Uterus (tissue), 4 donors: ENCODE data around the gene SUFU. TPM values are rescaled to one million over a fixed set of nuclear protein-coding genes. Genes with fewer than 3 reads are reported as not detected.
A peak's percentile ranks its signal among the peaks of the same experiment; 100 is the strongest.

Experiments
- DNase-seq, 2 donors: peaks; one replicate each; pipeline ENCODE4 v3.0.0-alpha.2; 2019 to 2020
- H3K27ac ChIP-seq, 2 donors: fragments of 200-600 bp; sonication (generic); 1 replicate in 1 of 2; 2 replicates in 1 of 2; pipeline ENCODE4 v1.5.1; 2016 to 2018
- H3K27me3 ChIP-seq, 2 donors: fragments of 200-600 bp; sonication (generic); one replicate each; pipeline ENCODE4 v1.5.1; 2018 to 2019; ENCODE audit warnings: control low read depth in 1 of 2
- H3K36me3 ChIP-seq, 2 donors: fragments of 200-600 bp; sonication (generic); one replicate each; pipeline ENCODE4 v1.5.1; 2019; ENCODE audit warnings: control low read depth in 1 of 2
- H3K4me1 ChIP-seq, 2 donors: fragments of 200-600 bp; sonication (generic); one replicate each; pipeline ENCODE4 v1.5.1; 2018 to 2019; ENCODE audit warnings: control low read depth in 1 of 2
- H3K4me3 ChIP-seq, 2 donors: fragments of 200-600 bp; sonication (generic); 1 replicate in 1 of 2; 2 replicates in 1 of 2; pipeline ENCODE4 v1.5.1; 2018 to 2019; ENCODE audit warnings: mild to moderate bottlenecking in 1 of 2
- H3K9me3 ChIP-seq, 2 donors: fragments of 200-600 bp; sonication (generic); one replicate each; pipeline ENCODE4 v1.5.1; 2019; ENCODE audit warnings: control low read depth in 1 of 2
- CTCF ChIP-seq, 4 experiments: fragments of 200-600 bp in 2 of 4; fragments of 450-650 bp in 2 of 4; sonication (generic) in 2 of 4; IDR thresholded peaks; one replicate each; pipeline ENCODE4 v1.5.1; 2016 to 2019; ENCODE audit warnings: antibody characterized with exemption in 4 of 4, mild to moderate bottlenecking in 2 of 4, moderate library complexity in 1 of 4
- POLR2A ChIP-seq, 2 donors: fragments of 450-650 bp; IDR thresholded peaks; one replicate each; pipeline ENCODE4 v1.6.1; 2016; ENCODE audit warnings: antibody characterized with exemption in 2 of 2, mild to moderate bottlenecking in 1 of 2, moderate library complexity in 1 of 2
- intact Hi-C: fragments of 100-400 bp; cut with DNase I; formaldehyde crosslinking; loops from one replicate; pipeline ENCODE4 v1.15.1; 2023; ENCODE audit warnings: low total_unique reads
- total RNA-seq, 4 donors: library from RNA; depleted of rRNA in 3 of 4; stranded (reverse); fragments of >200 nt in 3 of 4; gene quantifications; one replicate each; pipeline versions ENCODE4 v1.1.0 to v1.2.4, GENCODE V29; 2014 to 2023
- donor health status: DM: yes; HTN: yes; CAD: no.

Gene SUFU
- total RNA-seq, 4 donors from 2014 or later: 2.8 to 20.7 (median 12.3) TPM

- H3K36me3 ChIP-seq: no peaks in the 10 kb centered on the region
- no peaks in the 10 kb centered on the region for H3K9me3 ChIP-seq
- no peaks in the 10 kb centered on the region for H3K4me1 ChIP-seq
- no peak overlapping the region for H3K4me3 ChIP-seq
- intact Hi-C loops: no loop called here
- TF ChIP-seq CTCF (IDR thresholded peaks at IDR 0.05): no peak
- TF ChIP-seq POLR2A (IDR thresholded peaks at IDR 0.05): no peak
- H3K27me3 ChIP-seq: no peaks in the 10 kb centered on the region
- DNase-seq: no peak
- H3K27ac ChIP-seq: peak overlapping the region in 1 of 2 donors; percentile 50
Measured at GRCh38 chr10:102597131-102597991, 93.6 kb downstream of the SUFU start.

GRCh38 chr10:102598243-102598642 is 94.5 kb downstream of the SUFU start:
- intact Hi-C loops: no loop called here
- H3K27ac ChIP-seq: peak overlapping the region in 1 of 2 donors; percentile 3
- no peaks in the 10 kb centered on the region for H3K36me3 ChIP-seq
- H3K4me3 ChIP-seq: no peak overlapping the region
- TF ChIP-seq POLR2A (IDR thresholded peaks at IDR 0.05) (no peak), CTCF (IDR thresholded peaks at IDR 0.05) (no peak)
- no peaks in the 10 kb centered on the region for H3K9me3 ChIP-seq
- no peaks in the 10 kb centered on the region for H3K27me3 ChIP-seq
- H3K4me1 ChIP-seq: no peaks in the 10 kb centered on the region
- DNase-seq: no peak

- Histone ChIP-seq H3K4me3 (no peak overlapping the region), H3K4me1 (no peaks in the 10 kb centered on the region), H3K36me3 (no peaks in the 10 kb centered on the region), H3K27me3 (no peaks in the 10 kb centered on the region), H3K27ac (peak overlapping the region; percentile 23 to 24), H3K9me3 (no peaks in the 10 kb centered on the region)
- no peak for DNase-seq
- intact Hi-C loops: no loop called here
- TF ChIP-seq CTCF (IDR thresholded peaks at IDR 0.05): no peak
- TF ChIP-seq POLR2A (IDR thresholded peaks at IDR 0.05): no peak
Measured at GRCh38 chr10:102599565-102600327, 96.0 kb downstream of the SUFU start.

- intact Hi-C loops: no loop called here
- Histone ChIP-seq H3K27ac (peak overlapping the region; percentile 23 to 68), H3K9me3 (no peaks in the 10 kb centered on the region), H3K27me3 (no peaks in the 10 kb centered on the region), H3K36me3 (no peaks in the 10 kb centered on the region), H3K4me3 (no peak overlapping the region), H3K4me1 (no peaks in the 10 kb centered on the region)
- TF ChIP-seq POLR2A (IDR thresholded peaks at IDR 0.05) (no peak), CTCF (IDR thresholded peaks at IDR 0.05) (no peak)
- DNase-seq: no peak
Measured at GRCh38 chr10:102600816-102601215, 97.0 kb downstream of the SUFU start.

GRCh38 chr10:102601639-102602038 is 97.9 kb downstream of the SUFU start:
- no peaks in the 10 kb centered on the region for H3K36me3 ChIP-seq
- DNase-seq: no peak

More at GRCh38 chr10:102601639-102602038, 97.9 kb downstream of the SUFU start:
- no peak overlapping the region for H3K4me3 ChIP-seq
- intact Hi-C loops: no loop called here
- peak overlapping the region; percentile 58 to 68 for H3K27ac ChIP-seq
- TF ChIP-seq POLR2A (IDR thresholded peaks at IDR 0.05): no peak
- no peak for TF ChIP-seq CTCF (IDR thresholded peaks at IDR 0.05)
- H3K27me3 ChIP-seq: no peaks in the 10 kb centered on the region
- no peaks in the 10 kb centered on the region for H3K9me3 ChIP-seq
- H3K4me1 ChIP-seq: no peaks in the 10 kb centered on the region
